Activated CD4-positive, CD25-positive, alpha-beta regulatory T cell (primary cell): Measurements from ENCODE around the gene FOXK2.

Experiments used
- DNase-seq, 4 experiments: peaks; one replicate each; lab custom pipeline; 2025; lab: John Stamatoyannopoulos, UW

The FOXK2 gene

GRCh38 chr17:82608816-82609215 is 89.3 kb downstream of the FOXK2 start:
- no peak for DNase-seq

- no peak for DNase-seq
Measured at GRCh38 chr17:82609655-82610054, 90.1 kb downstream of the FOXK2 start.

GRCh38 chr17:82611140-82612058 is 91.9 kb downstream of the FOXK2 start:
- DNase-seq, result no peak

- DNase-seq, result no peak
Measured at GRCh38 chr17:82613283-82614094, 94.0 kb downstream of the FOXK2 start.

GRCh38 chr17:82614095-82614631 is 94.6 kb downstream of the FOXK2 start:
- no peak for DNase-seq

- DNase-seq, result no peak
Measured at GRCh38 chr17:82615084-82616020, 95.8 kb downstream of the FOXK2 start.

GRCh38 chr17:82616021-82616711 is 96.6 kb downstream of the FOXK2 start:
- no peak for DNase-seq

- no peak for DNase-seq
Measured at GRCh38 chr17:82619211-82619610, 99.7 kb downstream of the FOXK2 start.

GRCh38 chr17:82619641-82620040 is 100.1 kb downstream of the FOXK2 start:
- DNase-seq, result no peak

GRCh38 chr17:82623707-82624106 is 104.2 kb downstream of the FOXK2 start:
- DNase-seq, result no peak

- DNase-seq, result no peak
Measured at GRCh38 chr17:82627405-82627804, 107.9 kb downstream of the FOXK2 start.

GRCh38 chr17:82629748-82630147 is 110.2 kb downstream of the FOXK2 start:
- DNase-seq, result no peak

- no peak for DNase-seq
Measured at GRCh38 chr17:82630212-82630611, 110.7 kb downstream of the FOXK2 start.

- DNase-seq, result no peak
Measured at GRCh38 chr17:82631544-82631943, 112.0 kb downstream of the FOXK2 start.

- DNase-seq, result no peak
Measured at GRCh38 chr17:82632451-82632850, 112.9 kb downstream of the FOXK2 start.

GRCh38 chr17:82633343-82633742 is 113.8 kb downstream of the FOXK2 start:
- no peak for DNase-seq

GRCh38 chr17:82636626-82637598 is 117.4 kb downstream of the FOXK2 start:
- no peak for DNase-seq

GRCh38 chr17:82638183-82638773 is 118.7 kb downstream of the FOXK2 start:
- DNase-seq, result no peak

GRCh38 chr17:82639628-82640027 is 120.1 kb downstream of the FOXK2 start:
- DNase-seq, result no peak
